AG04450 (cell line): ENCODE measurements around the gene STAB2. TPM values are rescaled to one million over a fixed set of nuclear protein-coding genes. Genes with fewer than 3 reads are reported as not detected.

Source experiments
- CTCF ChIA-PET: fragments of 300-600, 350-600 bp; formaldehyde crosslinking; extraction: SDS; loops from one replicate; lab custom pipeline; 2022; ENCODE audit warnings: antibody characterized with exemption, inconsistent platforms; lab: Charles Lee
- POLR2A ChIA-PET: fragments of 350-600 bp; formaldehyde crosslinking; extraction: SDS; loops from one replicate; lab custom pipeline; 2021; ENCODE audit warnings: antibody characterized with exemption, inconsistent platforms; lab: Yijun Ruan, JAX
- DNase-seq: peaks from one replicate; pipeline ENCODE4 v3.0.0-alpha.2; 2011; ENCODE audit warnings: low read depth, low spot score
- H3K27ac ChIP-seq: one replicate; pipeline ENCODE4 v1.5.1; 2012; ENCODE audit warnings: low read depth, low read length, control low read depth
- H3K27me3 ChIP-seq: one replicate; pipeline ENCODE4 v1.6.0; 2012; ENCODE audit warnings: low read length; ENCODE audit not compliant: control insufficient read depth, insufficient read depth
- H3K4me3 ChIP-seq: 2 replicates; pipeline ENCODE4 v1.5.1; 2011; ENCODE audit warnings: mild to moderate bottlenecking, low read depth, low read length, control low read depth
- H3K9me3 ChIP-seq: 2 replicates; pipeline ENCODE4 v1.5.1; 2012; ENCODE audit warnings: low read length; ENCODE audit not compliant: control insufficient read depth, insufficient read depth
- polyA plus RNA-seq: library from polyadenylated mRNA; depleted of rRNA; stranded (reverse); fragments of >200 nt; gene quantifications from 2 replicates; pipeline ENCODE4 v1.2.3, GENCODE V29; 2011
- TF ChIP-seq, protein P1 (sequence below): IDR thresholded peaks from 2 replicates; pipeline ENCODE4 v1.5.1; 2011; ENCODE audit warnings: low read depth, low read length, control low read depth, inconsistent platforms

STAB2 gene
- polyA plus RNA-seq, 1 experiment: not detected

- Histone ChIP-seq H3K27me3 (no peaks in the 10 kb centered on the region), H3K9me3 (no peaks in the 10 kb centered on the region), H3K4me3 (no peak overlapping the region), H3K27ac (no peak overlapping the region)
- no peak for DNase-seq
- CTCF ChIA-PET: interaction anchor here (0.6 kb wide), 1 partner anchor 88 kb away, joined by 5 read pairs; no protein-coding TSS in a partner anchor
- POLR2A ChIA-PET: no interaction called here
- TF ChIP-seq, protein P1, sequence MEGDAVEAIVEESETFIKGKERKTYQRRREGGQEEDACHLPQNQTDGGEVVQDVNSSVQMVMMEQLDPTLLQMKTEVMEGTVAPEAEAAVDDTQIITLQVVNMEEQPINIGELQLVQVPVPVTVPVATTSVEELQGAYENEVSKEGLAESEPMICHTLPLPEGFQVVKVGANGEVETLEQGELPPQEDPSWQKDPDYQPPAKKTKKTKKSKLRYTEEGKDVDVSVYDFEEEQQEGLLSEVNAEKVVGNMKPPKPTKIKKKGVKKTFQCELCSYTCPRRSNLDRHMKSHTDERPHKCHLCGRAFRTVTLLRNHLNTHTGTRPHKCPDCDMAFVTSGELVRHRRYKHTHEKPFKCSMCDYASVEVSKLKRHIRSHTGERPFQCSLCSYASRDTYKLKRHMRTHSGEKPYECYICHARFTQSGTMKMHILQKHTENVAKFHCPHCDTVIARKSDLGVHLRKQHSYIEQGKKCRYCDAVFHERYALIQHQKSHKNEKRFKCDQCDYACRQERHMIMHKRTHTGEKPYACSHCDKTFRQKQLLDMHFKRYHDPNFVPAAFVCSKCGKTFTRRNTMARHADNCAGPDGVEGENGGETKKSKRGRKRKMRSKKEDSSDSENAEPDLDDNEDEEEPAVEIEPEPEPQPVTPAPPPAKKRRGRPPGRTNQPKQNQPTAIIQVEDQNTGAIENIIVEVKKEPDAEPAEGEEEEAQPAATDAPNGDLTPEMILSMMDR: no peak
Measured at GRCh38 chr12:103716517-103717196, 129.6 kb downstream of the STAB2 start.

DNA sequence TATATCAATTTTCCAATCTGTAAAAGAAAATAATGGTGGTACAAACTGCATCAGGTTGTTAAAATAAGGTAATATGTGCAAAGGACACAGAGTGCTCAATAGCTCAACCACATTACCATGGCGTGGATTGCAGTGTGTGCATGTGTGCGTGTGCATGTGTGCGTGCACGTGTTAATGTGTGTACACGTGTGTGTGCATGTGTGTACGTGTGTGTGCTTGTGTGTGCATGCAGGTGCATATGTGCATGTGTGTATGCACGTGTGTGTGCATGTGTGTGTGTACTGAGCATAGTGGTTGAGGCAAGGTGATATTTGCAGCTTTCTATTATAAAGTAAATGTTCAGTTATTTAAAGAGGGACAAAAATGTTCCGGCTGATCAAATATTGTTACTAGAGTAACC lies 138.3 kb downstream of the STAB2 start:
- no peaks in the 10 kb centered on the region for H3K27me3 ChIP-seq
- DNase-seq: no peak
- H3K4me3 ChIP-seq: no peak overlapping the region
- TF ChIP-seq, protein P1: no peak
- ChIA-PET CTCF (no interaction called here), POLR2A (no interaction called here)
- no peak overlapping the region for H3K27ac ChIP-seq
- no peaks in the 10 kb centered on the region for H3K9me3 ChIP-seq

DNA sequence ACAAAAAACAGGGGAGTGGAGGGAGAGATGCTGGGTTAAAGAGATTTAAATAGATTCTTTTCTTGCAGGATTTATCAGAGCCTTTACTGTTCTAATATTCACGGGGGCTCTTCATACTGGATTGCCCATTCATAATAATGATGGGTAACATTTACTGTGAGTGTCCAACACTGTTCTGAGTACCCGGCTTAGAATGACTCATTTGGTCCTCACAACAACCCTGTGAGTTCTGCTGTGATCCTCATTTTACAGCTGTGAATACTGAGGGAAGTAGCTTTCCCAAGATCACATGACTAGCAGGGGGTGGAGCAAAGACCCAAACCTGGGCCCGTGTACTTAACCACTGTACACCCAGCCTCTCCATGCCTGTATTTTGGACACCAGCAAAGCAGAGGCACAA lies 140.6 kb downstream of the STAB2 start:
- POLR2A ChIA-PET: no interaction called here
- peaks cover 2% of the 10 kb centered on the region for H3K27me3 ChIP-seq
- no peak for DNase-seq
- H3K4me3 ChIP-seq: no peak overlapping the region
- no peaks in the 10 kb centered on the region for H3K9me3 ChIP-seq
- TF ChIP-seq, protein P1: no peak
- CTCF ChIA-PET: no interaction called here
- H3K27ac ChIP-seq: no peak overlapping the region

DNA sequence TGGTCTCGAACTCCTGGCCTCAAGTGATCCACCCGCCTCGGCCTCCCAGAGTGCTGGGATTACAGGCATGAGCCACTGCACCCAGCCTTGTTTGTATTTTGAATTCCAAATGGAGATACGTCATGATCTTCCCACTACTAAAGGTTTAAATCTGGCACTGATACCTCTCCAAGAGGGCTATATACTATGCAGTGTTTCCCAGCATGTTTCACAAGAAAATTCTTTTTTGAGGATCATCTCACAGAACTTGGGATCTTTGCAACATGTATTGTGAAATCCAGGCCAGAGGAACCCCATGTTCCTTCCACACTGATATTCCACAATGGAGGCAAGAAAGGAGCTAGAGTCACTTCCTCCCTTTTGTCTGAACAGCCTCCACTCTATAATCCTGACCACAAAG lies 141.2 kb downstream of the STAB2 start:
- TF ChIP-seq, protein P1: no peak
- Histone ChIP-seq H3K27me3 (peaks cover 2% of the 10 kb centered on the region), H3K27ac (no peak overlapping the region), H3K9me3 (no peaks in the 10 kb centered on the region), H3K4me3 (no peak overlapping the region)
- ChIA-PET CTCF (no interaction called here), POLR2A (no interaction called here)
- peak; percentile 8 for DNase-seq

DNA sequence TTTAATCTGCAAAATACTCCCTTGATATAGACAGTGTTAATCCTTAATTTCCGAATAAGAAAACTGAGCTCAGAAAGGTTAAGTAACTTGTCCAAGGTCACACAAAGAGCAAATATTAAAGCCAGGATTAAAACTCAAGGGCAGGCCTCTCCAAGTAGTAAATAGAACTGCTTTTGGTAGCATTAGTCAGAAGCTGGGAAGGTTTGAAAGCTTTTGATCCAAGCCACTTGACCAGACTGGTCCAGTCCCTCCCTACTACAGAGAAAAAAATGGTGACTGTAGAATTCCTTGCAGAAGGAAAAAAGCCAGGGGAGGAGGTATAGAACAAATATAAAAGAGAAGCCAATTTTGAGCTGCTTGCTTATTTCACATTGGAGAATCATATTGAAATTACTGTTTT lies 142.4 kb downstream of the STAB2 start:
- CTCF ChIA-PET: no interaction called here
- Histone ChIP-seq H3K27me3 (peaks cover 2% of the 10 kb centered on the region), H3K9me3 (no peaks in the 10 kb centered on the region), H3K4me3 (no peak overlapping the region), H3K27ac (no peak overlapping the region)
- no peak for DNase-seq
- POLR2A ChIA-PET: no interaction called here
- TF ChIP-seq, protein P1: no peak
